Head of caudate nucleus (tissue), 42 donors: ENCODE results near the gene RAB3B.
"Not testable (repeated sequence)": the region's sequence is repeated elsewhere in the genome, so short reads cannot be mapped to it uniquely, and the experiment has no call there.

Experiments
- DNase-seq, 42 donors: peaks; one replicate each; pipeline versions ENCODE4 v3.0.0 to v3.0.0-alpha.2; 2020 to 2021; ENCODE audit warnings: mixed read lengths in 7 of 42
- intact Hi-C: fragments of 100-400 bp; cut with DNase I; formaldehyde crosslinking; loops from one replicate; pipeline ENCODE4 v1.15.0; 2022

Gene RAB3B

DNA sequence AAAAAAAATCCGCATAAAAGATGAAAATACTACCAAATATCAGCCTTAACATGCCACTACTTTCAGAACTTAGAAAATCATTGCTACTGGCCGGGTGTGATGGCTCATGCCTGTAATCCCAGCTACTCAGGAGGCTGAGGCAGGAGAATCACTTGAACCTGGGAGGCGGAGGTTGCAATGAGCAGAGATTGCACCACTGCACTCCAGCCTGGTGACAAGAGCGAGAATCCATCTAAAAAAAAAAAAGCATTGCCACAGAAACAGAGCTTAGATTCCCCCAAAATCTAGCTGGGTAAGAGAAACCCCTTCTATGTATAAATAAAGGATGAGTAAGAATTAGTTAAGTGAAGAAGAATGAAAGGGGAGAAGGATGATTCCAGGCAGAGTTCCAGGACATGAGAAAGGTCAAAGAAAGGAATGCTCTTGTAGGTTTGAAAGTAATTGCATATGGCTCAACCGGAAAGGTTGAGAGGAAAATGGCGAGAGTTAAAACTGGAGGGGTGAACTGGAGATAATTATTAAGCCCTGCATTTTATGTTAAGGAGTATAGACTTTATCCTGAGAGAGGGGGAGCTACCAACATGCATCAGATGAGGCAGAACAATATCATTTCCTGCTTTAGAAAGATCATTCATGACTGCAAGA is 92.3 kb downstream of the RAB3B start:
- intact Hi-C loops = loop anchor here (5.0 kb wide), 1 partner anchor 104 kb away; no protein-coding TSS in a partner anchor
- no peak for DNase-seq

GRCh38 chr1:51897699-51898031 is 92.8 kb downstream of the RAB3B start:
- intact Hi-C loops = loop anchor here (5.0 kb wide), 1 partner anchor 105 kb away; no protein-coding TSS in a partner anchor
- no peak for DNase-seq

GRCh38 chr1:51894748-51895147 is 95.8 kb downstream of the RAB3B start:
- intact Hi-C loops = loop anchor here (5.0 kb wide), 1 partner anchor 108 kb away; no protein-coding TSS in a partner anchor
- not testable (repeated sequence) for DNase-seq

DNA sequence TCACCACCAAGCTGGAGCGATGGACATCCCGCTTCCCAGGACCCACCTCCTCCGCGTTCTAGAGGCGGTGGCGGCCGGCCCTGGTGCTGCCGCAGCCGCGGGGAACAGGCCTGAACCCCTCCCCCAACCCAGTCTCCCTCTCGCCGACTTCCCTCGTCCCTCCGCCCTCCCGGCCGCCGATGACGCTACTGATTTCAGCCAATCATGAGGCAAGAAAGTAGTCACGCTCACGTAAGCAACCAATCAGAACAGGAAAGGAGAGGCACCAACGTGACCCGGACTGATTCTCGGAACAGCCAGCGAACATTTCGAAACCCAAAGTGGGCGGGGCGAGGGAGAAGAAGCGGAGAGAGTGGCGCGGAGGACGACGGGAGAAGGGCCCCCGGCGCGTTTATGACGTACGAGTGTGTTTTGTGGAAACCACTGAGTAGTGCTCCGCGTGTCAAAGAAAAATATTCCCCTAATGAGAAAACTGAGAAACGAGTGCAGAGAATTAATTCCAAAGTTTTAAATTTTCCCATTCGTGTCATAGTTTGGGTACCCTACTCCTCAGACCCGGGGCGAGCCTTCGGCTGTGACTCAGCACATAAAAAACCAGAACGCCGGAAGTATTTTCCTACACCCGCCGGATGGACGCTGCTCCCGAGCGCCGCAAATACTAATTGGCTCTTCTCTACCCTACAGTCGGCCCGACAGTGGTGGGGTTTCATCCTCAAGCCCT is 111.7 kb downstream of the RAB3B start, which contains the start of gene NRDC:
TSS of gene NRDC (minus strand) at position 112 of the 721 bp plus-strand sequence. CDS start 112 bp downstream, outside the sequence.
- intact Hi-C loops = loop anchor here (10.0 kb wide), 1 partner anchor 644 kb away; the partner anchor contains the start of gene RNF11
- peak; percentile 97 to 100 (median 99) for DNase-seq

- DNase-seq = peak in 3 of 42 donors; percentile 4 to 46 (median 11)
- intact Hi-C loops = loop anchor here (10.0 kb wide), 1 partner anchor 643 kb away; the partner anchor contains the start of gene RNF11
Observed at GRCh38 chr1:51878308-51878615, 112.2 kb downstream of the RAB3B start.

GRCh38 chr1:51877434-51878307 is 112.8 kb downstream of the RAB3B start:
- intact Hi-C loops = loop anchor here (10.0 kb wide), 1 partner anchor 643 kb away; the partner anchor contains the start of gene RNF11
- peak in 32 of 42 donors; percentile 3 to 58 (median 36) for DNase-seq

GRCh38 chr1:51875836-51876235 is 114.7 kb downstream of the RAB3B start:
- intact Hi-C loops = loop anchor here (10.0 kb wide), 1 partner anchor 641 kb away; the partner anchor contains the start of gene RNF11
- DNase-seq = no peak

DNA sequence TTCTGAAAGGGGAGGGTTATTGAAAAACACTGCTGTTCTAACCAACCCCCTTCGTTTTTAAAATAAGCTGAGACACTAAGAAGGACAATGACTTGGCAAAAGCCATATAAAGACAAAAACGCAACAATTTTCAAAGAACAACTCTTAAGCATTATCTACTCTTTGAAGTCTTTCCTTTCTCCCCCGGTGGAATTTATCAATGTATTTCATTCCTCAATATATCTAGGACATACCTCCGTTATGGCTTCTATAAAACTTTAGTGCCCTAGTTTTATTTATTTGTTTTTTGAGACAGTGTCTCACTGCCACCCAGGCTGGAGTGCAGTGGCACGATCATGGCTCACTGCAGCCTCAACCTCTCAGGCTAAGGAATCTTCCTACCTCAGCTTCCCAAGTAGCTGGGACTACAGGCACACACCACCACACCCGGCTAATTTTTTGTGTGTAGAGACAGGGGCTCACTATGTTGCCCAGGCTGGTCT is 115.2 kb downstream of the RAB3B start:
- DNase-seq = no peak
- intact Hi-C loops = loop anchor here (10.0 kb wide), 1 partner anchor 641 kb away; the partner anchor contains the start of gene RNF11

GRCh38 chr1:51873270-51873669 is 117.2 kb downstream of the RAB3B start:
- not testable (repeated sequence) for DNase-seq
- intact Hi-C loops = loop anchor here (10.0 kb wide), 1 partner anchor 638 kb away; the partner anchor contains the start of gene RNF11

- intact Hi-C loops = loop anchor here (10.0 kb wide), 1 partner anchor 637 kb away; the partner anchor contains the start of gene RNF11
- no peak for DNase-seq
Observed at GRCh38 chr1:51871351-51871975, 119.0 kb downstream of the RAB3B start.

GRCh38 chr1:51870603-51871350 is 119.7 kb downstream of the RAB3B start:
- no peak for DNase-seq
- intact Hi-C loops = loop anchor here (10.0 kb wide), 1 partner anchor 636 kb away; the partner anchor contains the start of gene RNF11

DNA sequence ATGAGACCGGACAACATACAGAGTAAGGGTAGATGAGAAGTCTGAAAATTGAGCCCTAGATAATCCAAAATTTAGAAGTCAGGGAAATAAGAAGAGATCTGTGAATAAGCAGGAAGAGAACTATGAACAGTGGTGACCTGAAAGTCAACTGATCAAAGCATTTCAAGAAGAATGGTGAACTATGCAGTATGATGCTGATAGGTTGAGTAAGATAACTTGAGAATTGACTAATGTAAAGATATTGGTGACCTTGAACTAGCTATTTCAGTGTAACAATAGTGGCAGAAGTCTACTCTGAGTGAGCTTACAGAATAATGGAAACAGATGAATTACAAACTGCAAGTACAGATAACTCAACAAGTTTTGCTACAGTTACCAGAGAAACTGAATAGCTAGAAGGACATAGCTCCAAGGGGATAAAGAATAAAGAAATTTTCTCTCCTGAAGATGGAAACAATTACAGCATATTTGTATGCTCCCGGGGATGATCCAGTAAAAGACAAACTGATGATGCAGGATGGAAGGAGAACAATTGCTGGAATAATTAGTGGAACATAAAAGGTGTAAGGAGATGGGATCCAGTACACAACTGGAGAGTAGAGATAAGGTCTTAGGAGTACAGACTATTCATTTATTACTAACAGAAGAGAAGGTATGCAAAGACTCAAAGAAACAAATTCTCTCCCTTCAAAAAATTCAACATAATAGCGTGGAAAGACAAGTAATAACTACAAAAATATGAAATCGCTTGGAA is 122.8 kb downstream of the RAB3B start:
- no peak for DNase-seq
- intact Hi-C loops = no loop called here

DNA sequence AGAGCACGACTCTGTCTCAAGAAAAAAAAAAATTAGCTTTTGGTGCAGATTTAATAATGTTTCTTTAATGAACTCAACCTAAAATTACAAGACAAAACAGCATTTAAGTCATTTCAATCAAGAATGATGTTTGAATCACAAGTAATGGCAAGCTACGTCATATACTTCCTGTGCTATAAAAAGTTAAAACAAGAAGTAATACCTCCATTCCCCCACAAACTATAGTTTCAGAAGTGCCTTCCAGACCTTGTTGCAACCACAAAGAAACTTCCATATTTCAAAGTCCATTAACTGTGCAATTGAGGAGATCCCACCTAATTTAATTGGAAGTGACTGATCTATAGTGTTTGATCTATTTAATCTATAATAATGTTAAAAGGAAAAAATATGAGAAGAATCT is 127.1 kb downstream of the RAB3B start:
- intact Hi-C loops = no loop called here
- DNase-seq = no peak

- intact Hi-C loops = no loop called here
Observed at GRCh38 chr1:51861669-51862068, 128.8 kb downstream of the RAB3B start.

DNA sequence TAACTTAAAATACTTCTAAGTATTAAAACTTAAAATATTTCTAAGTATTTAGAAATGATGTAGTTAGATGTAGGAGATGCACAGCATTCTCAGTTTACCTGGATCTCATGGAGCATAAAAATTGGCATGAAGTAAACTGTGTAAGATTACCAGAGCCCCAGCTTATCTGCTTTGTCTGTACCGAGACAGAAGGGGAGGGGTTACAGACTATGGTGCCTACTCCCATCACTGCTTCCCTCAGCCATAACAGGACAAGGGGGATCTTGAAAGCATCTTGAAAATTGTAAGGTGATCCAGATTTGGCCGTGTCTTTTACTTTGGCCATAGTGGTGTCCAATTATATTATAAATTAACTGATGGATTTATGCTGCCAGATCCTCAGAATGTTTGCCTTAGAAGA is 130.8 kb downstream of the RAB3B start:
- intact Hi-C loops = no loop called here
- DNase-seq = no peak

More at GRCh38 chr1:51861669-51862068, 128.8 kb downstream of the RAB3B start:
- no peak for DNase-seq

DNA sequence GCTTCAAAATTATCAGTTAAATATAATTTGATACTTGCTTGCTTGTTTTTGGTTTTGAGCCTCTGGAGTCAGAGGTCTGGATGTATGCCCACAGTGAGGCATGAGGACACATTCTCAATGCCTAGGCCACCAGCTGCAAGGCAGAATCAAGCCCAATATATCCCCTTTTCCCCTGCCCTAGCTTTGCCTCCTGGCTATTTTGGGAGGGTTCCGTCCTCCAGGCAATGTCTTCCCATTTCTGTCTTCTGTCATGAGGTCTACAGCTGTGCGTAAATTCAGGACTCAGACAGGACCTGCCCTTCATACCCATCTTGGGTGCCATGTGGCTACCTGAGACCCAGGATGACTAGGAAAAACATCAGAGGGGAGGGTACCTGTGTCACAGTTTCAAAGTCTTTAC is 131.2 kb downstream of the RAB3B start:
- no peak for DNase-seq
- intact Hi-C loops = no loop called here

DNA sequence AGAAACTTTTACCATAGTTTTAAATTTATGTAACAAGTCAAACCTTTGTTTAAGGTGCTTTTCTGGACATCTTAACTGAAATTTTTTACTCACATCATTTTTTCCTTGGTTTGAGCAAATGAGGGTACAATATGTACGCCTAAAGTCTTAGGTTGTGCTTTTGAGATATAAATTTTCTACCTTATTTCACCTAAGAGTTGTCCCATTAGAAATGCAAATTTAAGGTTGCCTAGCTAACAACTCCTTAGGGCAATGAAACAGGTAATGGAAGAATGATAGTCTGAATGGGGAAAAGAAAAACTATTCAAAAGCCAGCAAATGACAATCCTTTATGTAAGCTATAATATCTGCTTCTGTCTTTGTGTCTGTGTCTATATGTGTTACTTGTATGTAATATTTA is 131.6 kb downstream of the RAB3B start:
- no peak for DNase-seq
- intact Hi-C loops = no loop called here
